ENCODE results near the gene DCAKD. TPM values are rescaled to one million over a fixed set of nuclear protein-coding genes. Genes with fewer than 3 reads are reported as not detected.

DCAKD gene
- total RNA-seq, 1 donor from 2014 or later: 5.0 TPM

GRCh38 chr17:45005700-45006099 lies 45.7 kb downstream of the DCAKD start:
- intact Hi-C loops (cut with DNase I): no loop called here

DNA sequence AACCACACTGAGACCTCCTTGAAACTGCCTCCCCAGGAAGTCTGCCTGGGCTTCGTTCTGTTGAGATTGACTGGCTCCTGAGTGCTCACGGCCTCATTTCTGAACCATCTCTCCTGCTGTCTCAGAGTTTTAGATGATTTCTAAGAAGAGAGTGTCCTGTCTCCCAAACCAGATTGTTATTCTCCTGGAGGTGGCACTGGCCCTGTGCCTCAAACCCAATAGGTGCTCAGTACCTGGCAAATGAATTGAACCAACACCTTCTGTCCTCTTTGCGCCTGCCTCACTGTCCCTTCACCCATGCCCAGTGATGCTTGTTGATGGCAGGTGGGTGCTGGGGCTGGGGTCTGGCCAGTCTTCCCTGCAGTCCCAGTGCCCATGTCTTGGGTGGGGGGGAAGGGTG lies 47.0 kb downstream of the DCAKD start:
- no peaks in the 10 kb centered on the region for H3K4me1 ChIP-seq
- H3K27me3 ChIP-seq: no peaks in the 10 kb centered on the region
- H3K27ac ChIP-seq: no peak overlapping the region
- intact Hi-C loops (cut with DNase I): no loop called here
- TF ChIP-seq, protein P1, sequence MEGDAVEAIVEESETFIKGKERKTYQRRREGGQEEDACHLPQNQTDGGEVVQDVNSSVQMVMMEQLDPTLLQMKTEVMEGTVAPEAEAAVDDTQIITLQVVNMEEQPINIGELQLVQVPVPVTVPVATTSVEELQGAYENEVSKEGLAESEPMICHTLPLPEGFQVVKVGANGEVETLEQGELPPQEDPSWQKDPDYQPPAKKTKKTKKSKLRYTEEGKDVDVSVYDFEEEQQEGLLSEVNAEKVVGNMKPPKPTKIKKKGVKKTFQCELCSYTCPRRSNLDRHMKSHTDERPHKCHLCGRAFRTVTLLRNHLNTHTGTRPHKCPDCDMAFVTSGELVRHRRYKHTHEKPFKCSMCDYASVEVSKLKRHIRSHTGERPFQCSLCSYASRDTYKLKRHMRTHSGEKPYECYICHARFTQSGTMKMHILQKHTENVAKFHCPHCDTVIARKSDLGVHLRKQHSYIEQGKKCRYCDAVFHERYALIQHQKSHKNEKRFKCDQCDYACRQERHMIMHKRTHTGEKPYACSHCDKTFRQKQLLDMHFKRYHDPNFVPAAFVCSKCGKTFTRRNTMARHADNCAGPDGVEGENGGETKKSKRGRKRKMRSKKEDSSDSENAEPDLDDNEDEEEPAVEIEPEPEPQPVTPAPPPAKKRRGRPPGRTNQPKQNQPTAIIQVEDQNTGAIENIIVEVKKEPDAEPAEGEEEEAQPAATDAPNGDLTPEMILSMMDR (IDR thresholded peaks at IDR 0.05): no peak
- no peak for DNase-seq (ENCODE audit: low spot score in 2 of 2)
- no peak overlapping the region for H3K4me3 ChIP-seq
- H3K36me3 ChIP-seq: no peaks in the 10 kb centered on the region
- no peaks in the 10 kb centered on the region for H3K9me3 ChIP-seq

More at GRCh38 chr17:45005700-45006099, 45.7 kb downstream of the DCAKD start:
- H3K9me3 ChIP-seq: no peaks in the 10 kb centered on the region
- no peaks in the 10 kb centered on the region for H3K36me3 ChIP-seq
- H3K27ac ChIP-seq: no peak overlapping the region
- DNase-seq (ENCODE audit: low spot score in 2 of 2): no peak
- no peaks in the 10 kb centered on the region for H3K27me3 ChIP-seq
- no peak overlapping the region for H3K4me3 ChIP-seq
- TF ChIP-seq, protein P1 (IDR thresholded peaks at IDR 0.05): no peak
- no peaks in the 10 kb centered on the region for H3K4me1 ChIP-seq

- DNase-seq (ENCODE audit: low spot score in 2 of 2): no peak
- TF ChIP-seq, protein P1 (IDR thresholded peaks at IDR 0.05): no peak
- Histone ChIP-seq H3K4me3 (no peak overlapping the region), H3K4me1 (no peaks in the 10 kb centered on the region), H3K9me3 (no peaks in the 10 kb centered on the region), H3K27me3 (no peaks in the 10 kb centered on the region), H3K36me3 (no peaks in the 10 kb centered on the region), H3K27ac (no peak overlapping the region)
- intact Hi-C loops (cut with DNase I): no loop called here
These were observed 47.6 kb downstream of the DCAKD start for GRCh38 chr17:45003877-45004276.

GRCh38 chr17:45001310-45001709 lies 50.1 kb downstream of the DCAKD start:
- Histone ChIP-seq H3K4me1 (no peaks in the 10 kb centered on the region), H3K27ac (no peak overlapping the region), H3K9me3 (no peaks in the 10 kb centered on the region), H3K27me3 (no peaks in the 10 kb centered on the region), H3K4me3 (no peak overlapping the region), H3K36me3 (no peaks in the 10 kb centered on the region)
- no peak for DNase-seq (ENCODE audit: low spot score in 2 of 2)
- intact Hi-C loops (cut with DNase I): no loop called here
- TF ChIP-seq, protein P1 (IDR thresholded peaks at IDR 0.05): no peak

DNA sequence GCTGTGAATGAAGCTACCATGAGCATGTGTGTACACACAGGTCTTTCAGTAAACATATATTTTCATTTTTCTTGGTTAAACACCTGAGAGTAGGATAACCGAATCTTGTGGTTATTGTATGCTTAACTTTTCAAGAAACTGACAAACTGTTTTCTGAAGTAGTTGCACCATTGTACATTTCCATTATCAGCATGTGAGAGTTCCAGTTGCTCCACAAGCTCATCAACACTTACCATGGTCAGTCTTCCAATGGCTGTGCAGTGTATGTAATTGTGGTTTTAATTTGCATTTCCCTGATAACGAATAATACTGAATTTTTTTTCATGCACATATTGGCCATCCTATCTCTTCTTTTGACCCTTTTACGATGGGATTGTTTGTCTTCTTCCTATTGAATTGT lies 52.0 kb downstream of the DCAKD start:
- Histone ChIP-seq H3K4me3 (no peak overlapping the region), H3K27ac (no peak overlapping the region), H3K27me3 (no peaks in the 10 kb centered on the region), H3K4me1 (no peaks in the 10 kb centered on the region), H3K9me3 (no peaks in the 10 kb centered on the region), H3K36me3 (no peaks in the 10 kb centered on the region)
- no peak for DNase-seq (ENCODE audit: low spot score in 2 of 2)
- TF ChIP-seq, protein P1 (IDR thresholded peaks at IDR 0.05): no peak
- intact Hi-C loops (cut with DNase I): no loop called here

DNA sequence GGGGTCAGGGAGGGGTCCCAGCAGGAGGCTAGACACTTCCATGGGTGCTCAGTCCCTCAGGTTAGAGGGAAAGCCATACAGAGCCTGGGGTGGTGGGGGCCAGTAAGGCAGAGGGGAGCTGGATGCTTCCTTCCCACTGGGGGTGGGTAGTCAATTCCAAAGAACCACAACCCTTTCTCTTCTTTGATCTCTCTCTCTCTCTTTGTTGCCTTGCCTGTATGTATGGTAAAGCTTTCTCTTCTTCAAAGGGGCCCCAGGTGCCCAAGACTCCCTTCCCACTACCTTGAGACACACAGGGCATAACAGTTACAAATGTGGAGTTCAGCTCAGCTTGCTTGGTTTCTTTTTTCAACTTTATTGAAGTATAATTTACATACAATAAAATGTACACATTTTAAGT lies 52.8 kb downstream of the DCAKD start:
- Histone ChIP-seq H3K9me3 (no peaks in the 10 kb centered on the region), H3K4me3 (no peak overlapping the region), H3K27ac (no peak overlapping the region), H3K27me3 (no peaks in the 10 kb centered on the region), H3K4me1 (no peaks in the 10 kb centered on the region), H3K36me3 (no peaks in the 10 kb centered on the region)
- intact Hi-C loops (cut with DNase I): no loop called here
- DNase-seq (ENCODE audit: low spot score in 2 of 2): no peak
- TF ChIP-seq, protein P1 (IDR thresholded peaks at IDR 0.05): no peak

Data from ascending aorta (tissue), 2 donors.